A549 treated with CpdA at 1 μM for 4 hours (cell line): ENCODE data around the gene USP17L26. TPM values are rescaled to one million over a fixed set of nuclear protein-coding genes. Genes with fewer than 3 reads are reported as not detected.

Experiments
- total RNA-seq: library from RNA; stranded (reverse); fragments of 200-300 nt; extraction: Qiagen RNA extraction; gene quantifications from 5 replicates; pipeline ENCODE4 v1.2.3, GENCODE V29; 2022; ENCODE audit warnings: low read depth

Gene USP17L26, protein sequence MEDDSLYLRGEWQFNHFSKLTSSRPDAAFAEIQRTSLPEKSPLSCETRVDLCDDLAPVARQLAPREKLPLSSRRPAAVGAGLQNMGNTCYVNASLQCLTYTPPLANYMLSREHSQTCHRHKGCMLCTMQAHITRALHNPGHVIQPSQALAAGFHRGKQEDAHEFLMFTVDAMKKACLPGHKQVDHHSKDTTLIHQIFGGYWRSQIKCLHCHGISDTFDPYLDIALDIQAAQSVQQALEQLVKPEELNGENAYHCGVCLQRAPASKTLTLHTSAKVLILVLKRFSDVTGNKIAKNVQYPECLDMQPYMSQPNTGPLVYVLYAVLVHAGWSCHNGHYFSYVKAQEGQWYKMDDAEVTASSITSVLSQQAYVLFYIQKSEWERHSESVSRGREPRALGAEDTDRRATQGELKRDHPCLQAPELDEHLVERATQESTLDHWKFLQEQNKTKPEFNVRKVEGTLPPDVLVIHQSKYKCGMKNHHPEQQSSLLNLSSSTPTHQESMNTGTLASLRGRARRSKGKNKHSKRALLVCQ
- not detected in 5 replicates for total RNA-seq

DNA sequence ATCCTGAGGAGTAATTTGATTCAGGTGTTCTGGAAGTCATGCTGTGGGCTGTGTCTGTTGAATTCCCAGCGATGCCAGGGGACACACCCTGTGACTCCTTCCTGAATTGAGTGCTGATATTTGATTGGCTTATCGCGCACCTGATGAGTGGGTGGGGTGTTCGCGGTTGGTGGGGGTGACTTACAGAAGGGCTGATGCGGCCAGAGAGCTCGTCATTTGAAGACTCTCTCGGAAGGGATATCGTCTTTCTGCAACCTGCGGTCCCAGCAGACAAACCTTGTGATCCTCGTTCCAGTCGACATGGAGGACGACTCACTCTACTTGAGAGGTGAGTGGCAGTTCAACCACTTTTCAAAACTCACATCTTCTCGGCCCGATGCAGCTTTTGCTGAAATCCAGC lies at the start of gene USP17L26:
Gene USP17L26 (plus strand): TSS at position 301 of the 400 bp plus-strand sequence. CDS start 0 bp downstream, at position 301.

DNA sequence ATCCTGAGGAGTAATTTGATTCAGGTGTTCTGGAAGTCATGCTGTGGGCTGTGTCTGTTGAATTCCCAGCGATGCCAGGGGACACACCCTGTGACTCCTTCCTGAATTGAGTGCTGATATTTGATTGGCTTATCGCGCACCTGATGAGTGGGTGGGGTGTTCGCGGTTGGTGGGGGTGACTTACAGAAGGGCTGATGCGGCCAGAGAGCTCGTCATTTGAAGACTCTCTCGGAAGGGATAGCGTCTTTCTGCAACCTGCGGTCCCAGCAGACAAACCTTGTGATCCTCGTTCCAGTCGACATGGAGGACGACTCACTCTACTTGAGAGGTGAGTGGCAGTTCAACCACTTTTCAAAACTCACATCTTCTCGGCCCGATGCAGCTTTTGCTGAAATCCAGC lies 9.6 kb upstream of the USP17L26 start, which contains the start of gene USP17L24:
Gene USP17L24 (plus strand): TSS at position 301 of the 400 bp plus-strand sequence. CDS start 0 bp downstream, at position 301.

DNA sequence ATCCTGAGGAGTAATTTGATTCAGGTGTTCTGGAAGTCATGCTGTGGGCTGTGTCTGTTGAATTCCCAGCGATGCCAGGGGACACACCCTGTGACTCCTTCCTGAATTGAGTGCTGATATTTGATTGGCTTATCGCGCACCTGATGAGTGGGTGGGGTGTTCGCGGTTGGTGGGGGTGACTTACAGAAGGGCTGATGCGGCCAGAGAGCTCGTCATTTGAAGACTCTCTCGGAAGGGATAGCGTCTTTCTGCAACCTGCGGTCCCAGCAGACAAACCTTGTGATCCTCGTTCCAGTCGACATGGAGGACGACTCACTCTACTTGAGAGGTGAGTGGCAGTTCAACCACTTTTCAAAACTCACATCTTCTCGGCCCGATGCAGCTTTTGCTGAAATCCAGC lies 4.8 kb upstream of the USP17L26 start, which contains the start of gene USP17L25:
Gene USP17L25 (plus strand): TSS at position 301 of the 400 bp plus-strand sequence. CDS start 0 bp downstream, at position 301.

DNA sequence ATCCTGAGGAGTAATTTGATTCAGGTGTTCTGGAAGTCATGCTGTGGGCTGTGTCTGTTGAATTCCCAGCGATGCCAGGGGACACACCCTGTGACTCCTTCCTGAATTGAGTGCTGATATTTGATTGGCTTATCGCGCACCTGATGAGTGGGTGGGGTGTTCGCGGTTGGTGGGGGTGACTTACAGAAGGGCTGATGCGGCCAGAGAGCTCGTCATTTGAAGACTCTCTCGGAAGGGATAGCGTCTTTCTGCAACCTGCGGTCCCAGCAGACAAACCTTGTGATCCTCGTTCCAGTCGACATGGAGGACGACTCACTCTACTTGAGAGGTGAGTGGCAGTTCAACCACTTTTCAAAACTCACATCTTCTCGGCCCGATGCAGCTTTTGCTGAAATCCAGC lies 4.6 kb downstream of the USP17L26 start, which contains the start of gene USP17L5:
Gene USP17L5 (plus strand): TSS at position 301 of the 400 bp plus-strand sequence. CDS start 0 bp downstream, at position 301.

DNA sequence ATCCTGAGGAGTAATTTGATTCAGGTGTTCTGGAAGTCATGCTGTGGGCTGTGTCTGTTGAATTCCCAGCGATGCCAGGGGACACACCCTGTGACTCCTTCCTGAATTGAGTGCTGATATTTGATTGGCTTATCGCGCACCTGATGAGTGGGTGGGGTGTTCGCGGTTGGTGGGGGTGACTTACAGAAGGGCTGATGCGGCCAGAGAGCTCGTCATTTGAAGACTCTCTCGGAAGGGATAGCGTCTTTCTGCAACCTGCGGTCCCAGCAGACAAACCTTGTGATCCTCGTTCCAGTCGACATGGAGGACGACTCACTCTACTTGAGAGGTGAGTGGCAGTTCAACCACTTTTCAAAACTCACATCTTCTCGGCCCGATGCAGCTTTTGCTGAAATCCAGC lies 9.4 kb downstream of the USP17L26 start, which contains the start of gene USP17L27:
Gene USP17L27 (plus strand): TSS at position 301 of the 400 bp plus-strand sequence. CDS start 0 bp downstream, at position 301.

DNA sequence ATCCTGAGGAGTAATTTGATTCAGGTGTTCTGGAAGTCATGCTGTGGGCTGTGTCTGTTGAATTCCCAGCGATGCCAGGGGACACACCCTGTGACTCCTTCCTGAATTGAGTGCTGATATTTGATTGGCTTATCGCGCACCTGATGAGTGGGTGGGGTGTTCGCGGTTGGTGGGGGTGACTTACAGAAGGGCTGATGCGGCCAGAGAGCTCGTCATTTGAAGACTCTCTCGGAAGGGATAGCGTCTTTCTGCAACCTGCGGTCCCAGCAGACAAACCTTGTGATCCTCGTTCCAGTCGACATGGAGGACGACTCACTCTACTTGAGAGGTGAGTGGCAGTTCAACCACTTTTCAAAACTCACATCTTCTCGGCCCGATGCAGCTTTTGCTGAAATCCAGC lies 14.1 kb downstream of the USP17L26 start, which contains the start of gene USP17L28:
Gene USP17L28 (plus strand): TSS at position 301 of the 400 bp plus-strand sequence. CDS start 0 bp downstream, at position 301.

DNA sequence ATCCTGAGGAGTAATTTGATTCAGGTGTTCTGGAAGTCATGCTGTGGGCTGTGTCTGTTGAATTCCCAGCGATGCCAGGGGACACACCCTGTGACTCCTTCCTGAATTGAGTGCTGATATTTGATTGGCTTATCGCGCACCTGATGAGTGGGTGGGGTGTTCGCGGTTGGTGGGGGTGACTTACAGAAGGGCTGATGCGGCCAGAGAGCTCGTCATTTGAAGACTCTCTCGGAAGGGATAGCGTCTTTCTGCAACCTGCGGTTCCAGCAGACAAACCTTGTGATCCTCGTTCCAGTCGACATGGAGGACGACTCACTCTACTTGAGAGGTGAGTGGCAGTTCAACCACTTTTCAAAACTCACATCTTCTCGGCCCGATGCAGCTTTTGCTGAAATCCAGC lies 18.9 kb downstream of the USP17L26 start, which contains the start of gene USP17L29:
Gene USP17L29 (plus strand): TSS at position 301 of the 400 bp plus-strand sequence. CDS start 0 bp downstream, at position 301.

DNA sequence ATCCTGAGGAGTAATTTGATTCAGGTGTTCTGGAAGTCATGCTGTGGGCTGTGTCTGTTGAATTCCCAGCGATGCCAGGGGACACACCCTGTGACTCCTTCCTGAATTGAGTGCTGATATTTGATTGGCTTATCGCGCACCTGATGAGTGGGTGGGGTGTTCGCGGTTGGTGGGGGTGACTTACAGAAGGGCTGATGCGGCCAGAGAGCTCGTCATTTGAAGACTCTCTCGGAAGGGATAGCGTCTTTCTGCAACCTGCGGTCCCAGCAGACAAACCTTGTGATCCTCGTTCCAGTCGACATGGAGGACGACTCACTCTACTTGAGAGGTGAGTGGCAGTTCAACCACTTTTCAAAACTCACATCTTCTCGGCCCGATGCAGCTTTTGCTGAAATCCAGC lies 28.4 kb downstream of the USP17L26 start, which contains the start of gene USP17L30:
Gene USP17L30 (plus strand): TSS at position 301 of the 400 bp plus-strand sequence. CDS start 0 bp downstream, at position 301.

Other genes with a start within 250 kb of the USP17L26 start
- gene FAM90A26, start 164.2 kb upstream of the USP17L26 start, total RNA-seq = not detected in 5 replicates
- not detected in 5 replicates for gene USP17L10, start 124.0 kb upstream of the USP17L26 start, total RNA-seq
- not detected in 5 replicates for gene USP17L11, start 119.3 kb upstream of the USP17L26 start, total RNA-seq
- gene USP17L12, start 114.5 kb upstream of the USP17L26 start, total RNA-seq = not detected in 5 replicates
- not detected in 5 replicates for gene USP17L13, start 109.8 kb upstream of the USP17L26 start, total RNA-seq
- gene USP17L15, start 100.3 kb upstream of the USP17L26 start, total RNA-seq = not detected in 5 replicates
- not detected in 5 replicates for gene USP17L17, start 90.8 kb upstream of the USP17L26 start, total RNA-seq
- not detected in 5 replicates for gene USP17L18, start 86.0 kb upstream of the USP17L26 start, total RNA-seq
- gene USP17L19, start 81.3 kb upstream of the USP17L26 start, total RNA-seq = not detected in 5 replicates
- gene USP17L20, start 76.5 kb upstream of the USP17L26 start, total RNA-seq = not detected in 5 replicates
- not detected in 5 replicates for gene USP17L21, start 71.8 kb upstream of the USP17L26 start, total RNA-seq
- not detected in 5 replicates for gene USP17L22, start 67.0 kb upstream of the USP17L26 start, total RNA-seq
- gene USP17L24, start 9.5 kb upstream of the USP17L26 start, total RNA-seq = not detected in 5 replicates
- gene USP17L25, start 4.7 kb upstream of the USP17L26 start, total RNA-seq = not detected in 5 replicates
- gene USP17L5, start 4.7 kb downstream of the USP17L26 start, total RNA-seq = not detected in 5 replicates
- not detected in 5 replicates for gene USP17L27, start 9.5 kb downstream of the USP17L26 start, total RNA-seq
- gene USP17L28, start 14.2 kb downstream of the USP17L26 start, total RNA-seq = not detected in 5 replicates
- gene USP17L29, start 19.0 kb downstream of the USP17L26 start, total RNA-seq = not detected in 5 replicates
- not detected in 5 replicates for gene USP17L30, start 28.5 kb downstream of the USP17L26 start, total RNA-seq
- not detected in 5 replicates for gene DEFB131A, start 109.8 kb downstream of the USP17L26 start, total RNA-seq